ENCODE data around the gene KCTD4.

- TF ChIP-seq, protein P1, sequence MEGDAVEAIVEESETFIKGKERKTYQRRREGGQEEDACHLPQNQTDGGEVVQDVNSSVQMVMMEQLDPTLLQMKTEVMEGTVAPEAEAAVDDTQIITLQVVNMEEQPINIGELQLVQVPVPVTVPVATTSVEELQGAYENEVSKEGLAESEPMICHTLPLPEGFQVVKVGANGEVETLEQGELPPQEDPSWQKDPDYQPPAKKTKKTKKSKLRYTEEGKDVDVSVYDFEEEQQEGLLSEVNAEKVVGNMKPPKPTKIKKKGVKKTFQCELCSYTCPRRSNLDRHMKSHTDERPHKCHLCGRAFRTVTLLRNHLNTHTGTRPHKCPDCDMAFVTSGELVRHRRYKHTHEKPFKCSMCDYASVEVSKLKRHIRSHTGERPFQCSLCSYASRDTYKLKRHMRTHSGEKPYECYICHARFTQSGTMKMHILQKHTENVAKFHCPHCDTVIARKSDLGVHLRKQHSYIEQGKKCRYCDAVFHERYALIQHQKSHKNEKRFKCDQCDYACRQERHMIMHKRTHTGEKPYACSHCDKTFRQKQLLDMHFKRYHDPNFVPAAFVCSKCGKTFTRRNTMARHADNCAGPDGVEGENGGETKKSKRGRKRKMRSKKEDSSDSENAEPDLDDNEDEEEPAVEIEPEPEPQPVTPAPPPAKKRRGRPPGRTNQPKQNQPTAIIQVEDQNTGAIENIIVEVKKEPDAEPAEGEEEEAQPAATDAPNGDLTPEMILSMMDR (conservative IDR thresholded peaks at IDR 0.05 in 1 of 2, IDR thresholded peaks at IDR 0.05 in 1 of 2; ENCODE audit: extremely low read depth in 1 of 2, insufficient read depth in 1 of 2, low read depth in 1 of 2, low read length in 2 of 2), result no peak
- no peak for TF ChIP-seq EZH2 (IDR thresholded peaks at IDR 0.05; ENCODE audit: borderline replicate concordance, low read length)
Observed at GRCh38 chr13:45166858-45167257, 34.0 kb downstream of the KCTD4 start.

Data from mammary epithelial cell (primary cell).